Measurements from ENCODE around the gene MSH5.

MSH5 gene

GRCh38 chr6:31761343-31761742 lies 21.5 kb downstream of the MSH5 start:
- DNase-seq: no peak

- no peak for DNase-seq
Observed at GRCh38 chr6:31762356-31762755, 22.6 kb downstream of the MSH5 start, which contains the start of gene SAPCD1. SAPCD1 (plus strand) TSS chr6:31762656; CDS start chr6:31763055, 399 bp downstream.

GRCh38 chr6:31762878-31763618 lies 23.2 kb downstream of the MSH5 start:
- no peak for DNase-seq

- DNase-seq: no peak
Observed at GRCh38 chr6:31763619-31763940, 23.8 kb downstream of the MSH5 start.

- DNase-seq: no peak
Observed at GRCh38 chr6:31764198-31764597, 24.4 kb downstream of the MSH5 start.

- DNase-seq: no peak
Observed at GRCh38 chr6:31765559-31765909, 25.7 kb downstream of the MSH5 start.

GRCh38 chr6:31765910-31766794 lies 26.3 kb downstream of the MSH5 start:
- DNase-seq: no peak

GRCh38 chr6:31767096-31767645 lies 27.4 kb downstream of the MSH5 start:
- DNase-seq: no peak

- no peak for DNase-seq
Observed at GRCh38 chr6:31768363-31769257, 28.8 kb downstream of the MSH5 start.

GRCh38 chr6:31769684-31770371 lies 30.0 kb downstream of the MSH5 start:
- peak; percentile 83 to 84 for DNase-seq

GRCh38 chr6:31770860-31771259 lies 31.1 kb downstream of the MSH5 start:
- DNase-seq: no peak

- no peak for DNase-seq
Observed at GRCh38 chr6:31771992-31772358, 32.2 kb downstream of the MSH5 start.

- DNase-seq: no peak
Observed at GRCh38 chr6:31775184-31775583, 35.4 kb downstream of the MSH5 start.

- no peak for DNase-seq
Observed at GRCh38 chr6:31775633-31776484, 36.1 kb downstream of the MSH5 start.

- DNase-seq: no peak
Observed at GRCh38 chr6:31776485-31776988, 36.7 kb downstream of the MSH5 start.

- DNase-seq: peak; percentile 79 to 85
Observed at GRCh38 chr6:31776989-31777666, 37.3 kb downstream of the MSH5 start, which contains the start of gene VWA7. VWA7 (minus strand) TSS chr6:31777328; CDS start chr6:31776779, 549 bp downstream.

- DNase-seq: no peak
Observed at GRCh38 chr6:31777667-31778050, 37.9 kb downstream of the MSH5 start.

GRCh38 chr6:31778193-31778592 lies 38.4 kb downstream of the MSH5 start:
- no peak for DNase-seq

GRCh38 chr6:31778999-31779885 lies 39.4 kb downstream of the MSH5 start:
- DNase-seq: no peak

Measured in CD4-positive, alpha-beta T cell treated with Interleukin-1 beta for 1 hour (primary cell).